ENCODE data around the gene TEX51.

Gene TEX51

DNA sequence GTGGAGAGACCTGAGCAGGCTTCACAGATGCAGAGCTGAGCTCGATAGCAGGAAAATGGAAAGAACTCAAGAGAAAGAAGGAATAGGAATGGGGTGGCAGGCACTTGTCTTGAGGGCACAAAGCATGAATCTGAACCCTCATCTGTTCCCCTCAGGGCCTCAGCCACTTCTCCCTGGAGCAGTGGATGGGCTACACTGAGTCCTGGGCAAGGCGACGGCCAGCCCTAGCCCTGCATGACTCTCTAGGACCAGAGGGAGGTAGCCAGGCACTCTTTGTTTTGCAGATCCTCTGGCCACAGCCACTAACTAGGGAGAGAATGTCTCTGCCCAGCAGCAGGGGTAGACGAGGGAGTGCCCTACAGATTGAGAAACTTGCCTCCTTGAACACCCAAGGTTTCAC lies 3.4 kb upstream of the TEX51 start:
- TF ChIP-seq, protein P1, sequence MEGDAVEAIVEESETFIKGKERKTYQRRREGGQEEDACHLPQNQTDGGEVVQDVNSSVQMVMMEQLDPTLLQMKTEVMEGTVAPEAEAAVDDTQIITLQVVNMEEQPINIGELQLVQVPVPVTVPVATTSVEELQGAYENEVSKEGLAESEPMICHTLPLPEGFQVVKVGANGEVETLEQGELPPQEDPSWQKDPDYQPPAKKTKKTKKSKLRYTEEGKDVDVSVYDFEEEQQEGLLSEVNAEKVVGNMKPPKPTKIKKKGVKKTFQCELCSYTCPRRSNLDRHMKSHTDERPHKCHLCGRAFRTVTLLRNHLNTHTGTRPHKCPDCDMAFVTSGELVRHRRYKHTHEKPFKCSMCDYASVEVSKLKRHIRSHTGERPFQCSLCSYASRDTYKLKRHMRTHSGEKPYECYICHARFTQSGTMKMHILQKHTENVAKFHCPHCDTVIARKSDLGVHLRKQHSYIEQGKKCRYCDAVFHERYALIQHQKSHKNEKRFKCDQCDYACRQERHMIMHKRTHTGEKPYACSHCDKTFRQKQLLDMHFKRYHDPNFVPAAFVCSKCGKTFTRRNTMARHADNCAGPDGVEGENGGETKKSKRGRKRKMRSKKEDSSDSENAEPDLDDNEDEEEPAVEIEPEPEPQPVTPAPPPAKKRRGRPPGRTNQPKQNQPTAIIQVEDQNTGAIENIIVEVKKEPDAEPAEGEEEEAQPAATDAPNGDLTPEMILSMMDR (IDR thresholded peaks at IDR 0.05; ENCODE audit: insufficient read depth, low read depth, low read length, missing control alignments) = no peak
- no peak overlapping the region for H3K4me3 ChIP-seq (ENCODE audit: low read depth, low read length)
- no peak for DNase-seq (ENCODE audit: low read depth)

DNA sequence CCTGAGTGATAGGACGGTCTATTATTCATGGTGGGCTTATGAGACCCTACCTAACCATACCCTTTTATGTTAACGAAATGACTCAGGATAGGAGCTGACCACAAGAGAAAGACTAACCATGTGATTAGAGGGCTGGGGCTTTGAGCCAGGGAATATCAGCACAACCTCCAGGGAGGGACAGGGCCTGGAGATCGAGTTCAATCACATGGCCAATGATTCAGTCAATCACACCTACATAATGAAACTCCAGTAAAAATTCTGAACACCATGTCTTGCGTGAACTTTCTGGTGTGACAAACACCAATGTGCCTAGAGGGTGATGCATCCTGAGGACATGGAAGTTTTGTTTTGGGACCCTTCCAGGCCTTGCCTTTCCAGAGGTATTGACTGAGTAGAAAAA lies 2.2 kb upstream of the TEX51 start:
- TF ChIP-seq, protein P1 (IDR thresholded peaks at IDR 0.05; ENCODE audit: insufficient read depth, low read depth, low read length, missing control alignments) = no peak
- no peak overlapping the region for H3K4me3 ChIP-seq (ENCODE audit: low read depth, low read length)
- no peak for DNase-seq (ENCODE audit: low read depth)

DNA sequence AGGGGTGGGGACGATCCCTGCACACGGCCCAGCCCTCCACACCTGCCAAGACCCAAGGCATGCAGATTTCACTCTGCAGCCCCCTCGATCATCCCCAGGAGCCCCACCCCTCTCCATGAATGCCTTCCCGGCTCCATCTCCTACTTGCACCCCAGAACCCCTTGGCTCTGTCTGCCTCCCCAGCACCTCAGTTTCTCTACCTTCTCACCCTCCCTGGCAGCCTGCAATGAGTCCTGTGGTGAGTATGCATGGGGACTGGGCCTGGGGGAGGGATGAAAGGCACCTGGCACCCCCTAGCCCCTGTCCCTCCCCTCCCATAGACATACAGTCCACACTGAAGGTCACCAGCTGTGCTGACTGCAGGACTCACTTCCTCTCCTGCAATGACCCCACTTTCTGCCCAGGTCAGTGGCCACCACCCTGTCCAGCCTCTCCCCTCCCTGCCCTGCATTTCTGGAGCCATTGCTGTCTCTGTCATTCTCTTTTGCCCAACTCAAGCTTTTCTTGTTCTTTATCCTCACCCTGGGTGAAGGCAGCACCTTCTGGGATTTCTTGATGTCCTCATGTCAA lies 1.0 kb downstream of the TEX51 start:
- no peak for DNase-seq (ENCODE audit: low read depth)
- no peak overlapping the region for H3K4me3 ChIP-seq (ENCODE audit: low read depth, low read length)
- TF ChIP-seq, protein P1 (IDR thresholded peaks at IDR 0.05; ENCODE audit: insufficient read depth, low read depth, low read length, missing control alignments) = no peak

DNA sequence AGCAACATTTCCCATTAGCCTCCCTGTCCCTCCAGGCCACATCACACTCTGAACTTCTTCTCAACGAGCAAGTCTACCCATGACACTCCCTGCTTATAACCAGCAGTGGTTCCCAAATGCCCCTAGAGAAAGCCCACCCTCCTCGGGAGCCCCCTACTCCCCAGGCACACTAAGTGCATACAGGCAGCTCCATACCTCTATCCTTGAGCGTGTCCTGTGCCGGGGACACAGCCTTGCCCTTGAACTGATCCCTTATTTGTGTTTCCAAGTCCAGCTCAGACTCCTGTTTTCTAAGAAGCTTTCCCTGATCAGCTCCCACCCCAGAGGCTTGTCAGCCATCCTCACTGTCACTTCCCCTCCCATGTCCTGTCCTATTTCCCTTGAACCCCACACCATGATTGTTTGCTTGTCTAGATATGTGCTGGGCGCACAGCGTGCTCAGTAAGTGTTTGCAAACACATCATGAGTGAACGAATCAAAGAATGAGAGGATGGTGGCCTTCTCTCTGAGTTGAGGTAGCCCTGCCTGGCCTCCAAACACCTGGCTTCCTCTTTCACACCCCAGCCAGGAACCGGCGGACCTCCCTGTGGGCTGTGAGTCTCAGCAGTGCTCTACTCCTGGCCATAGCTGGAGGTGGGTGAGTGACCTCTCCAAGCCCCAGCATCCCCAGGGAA lies 2.1 kb downstream of the TEX51 start:
- no peak overlapping the region for H3K4me3 ChIP-seq (ENCODE audit: low read depth, low read length)
- DNase-seq (ENCODE audit: low read depth) = no peak
- TF ChIP-seq, protein P1 (IDR thresholded peaks at IDR 0.05; ENCODE audit: insufficient read depth, low read depth, low read length, missing control alignments) = no peak

DNA sequence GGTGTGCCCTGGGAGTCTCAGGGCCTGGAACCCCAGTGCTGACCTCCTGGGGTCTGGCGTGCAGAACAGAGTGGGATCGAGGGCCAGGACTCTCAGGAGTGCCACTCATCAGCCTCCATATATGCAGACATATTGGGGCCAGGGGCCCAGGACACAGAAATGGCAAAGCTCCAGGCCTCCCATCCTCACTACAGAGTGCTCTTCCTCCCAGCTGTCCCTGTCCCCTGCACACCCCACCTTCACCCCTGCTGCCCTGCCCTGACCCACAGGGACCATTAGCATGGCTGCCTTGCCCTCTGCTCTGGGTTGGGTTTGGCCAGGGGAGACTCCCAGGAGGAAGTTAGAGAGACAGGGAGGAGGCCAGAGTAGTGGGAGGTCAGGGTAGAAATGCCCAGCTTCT lies 2.8 kb downstream of the TEX51 start:
- TF ChIP-seq, protein P1 (IDR thresholded peaks at IDR 0.05; ENCODE audit: insufficient read depth, low read depth, low read length, missing control alignments) = no peak
- no peak overlapping the region for H3K4me3 ChIP-seq (ENCODE audit: low read depth, low read length)
- no peak for DNase-seq (ENCODE audit: low read depth)

DNA sequence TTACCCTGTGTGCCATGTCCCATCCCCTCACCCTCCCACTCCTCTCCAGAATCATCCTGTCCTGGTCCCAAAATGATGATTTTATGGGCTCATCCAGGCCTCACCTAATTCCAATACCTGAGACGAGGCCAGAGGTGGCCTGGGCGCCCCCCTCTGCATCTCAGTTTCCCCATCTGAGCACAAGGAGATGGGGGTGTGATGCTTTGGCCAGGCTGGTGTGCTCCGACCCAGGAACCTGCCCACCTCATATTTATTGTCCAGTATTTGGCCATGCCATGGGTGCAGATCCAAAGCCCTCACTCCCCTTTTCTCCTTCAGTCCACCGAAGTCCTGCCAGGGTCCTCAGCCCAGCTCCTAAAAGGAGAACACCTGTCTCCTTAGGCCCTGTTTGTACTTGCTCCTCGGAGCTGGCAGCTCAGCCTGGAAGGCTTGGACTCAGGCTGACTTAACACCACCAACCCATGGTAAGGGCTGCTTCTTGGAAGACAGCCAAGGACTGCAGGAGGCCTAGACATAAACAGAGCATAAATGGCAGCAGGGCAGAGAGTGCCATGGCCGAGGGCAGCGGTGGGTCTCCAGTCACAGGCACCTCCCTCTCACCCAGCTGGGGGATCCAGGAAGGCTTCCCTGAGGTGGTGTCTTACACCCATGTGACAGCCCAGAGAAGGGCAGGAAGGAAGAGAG lies 3.6 kb downstream of the TEX51 start:
- DNase-seq (ENCODE audit: low read depth) = no peak
- no peak overlapping the region for H3K4me3 ChIP-seq (ENCODE audit: low read depth, low read length)
- TF ChIP-seq, protein P1 (IDR thresholded peaks at IDR 0.05; ENCODE audit: insufficient read depth, low read depth, low read length, missing control alignments) = no peak
